Liver (tissue), 9 donors: ENCODE data around the gene GTF2H3. TPM values are rescaled to one million over a fixed set of nuclear protein-coding genes. Genes with fewer than 3 reads are reported as not detected.

Experiments
- DNase-seq: peaks from one replicate; pipeline ENCODE4 v3.0.0-alpha.2; 2017; ENCODE audit warnings: low spot score
- H3K27ac ChIP-seq, 2 donors: one replicate each; pipeline ENCODE4 v1.7.0; 2013; ENCODE audit warnings: inconsistent platforms in 2 of 2, low read length in 2 of 2, control low read depth in 1 of 2, low read depth in 1 of 2, mild to moderate bottlenecking in 1 of 2
- H3K27me3 ChIP-seq, 4 donors: one replicate each; pipeline versions ENCODE4 v1.6.1 to v1.7.0; 2013; ENCODE audit warnings: low read length in 3 of 4, inconsistent platforms in 1 of 4, mild to moderate bottlenecking in 1 of 4, moderate library complexity in 1 of 4; ENCODE audit not compliant: control insufficient read depth in 4 of 4, insufficient read depth in 4 of 4
- H3K36me3 ChIP-seq, 4 donors: one replicate each; pipeline versions ENCODE4 v1.6.1 to v1.7.0; 2013; ENCODE audit warnings: low read length in 3 of 4, mild to moderate bottlenecking in 3 of 4, low read depth in 1 of 4, moderate library complexity in 1 of 4; ENCODE audit not compliant: control insufficient read depth in 4 of 4, insufficient read depth in 3 of 4
- H3K4me1 ChIP-seq, 4 donors: one replicate each; pipeline versions ENCODE4 v1.6.1 to v1.7.0; 2013; ENCODE audit warnings: low read length in 3 of 4, mild to moderate bottlenecking in 3 of 4, moderate library complexity in 1 of 4; ENCODE audit not compliant: control insufficient read depth in 4 of 4, insufficient read depth in 4 of 4
- H3K4me3 ChIP-seq, 3 donors: one replicate each; pipeline versions ENCODE4 v1.6.1 to v1.7.0; 2013; ENCODE audit warnings: low read length in 3 of 3, control low read depth in 1 of 3, low read depth in 1 of 3, mild to moderate bottlenecking in 1 of 3
- H3K9ac ChIP-seq, 2 donors: one replicate each; pipeline ENCODE4 v1.7.0; 2013; ENCODE audit warnings: low read length in 2 of 2, mild to moderate bottlenecking in 2 of 2, moderate library complexity in 2 of 2, control low read depth in 1 of 2, low read depth in 1 of 2
- H3K9me3 ChIP-seq, 4 donors: one replicate each; pipeline versions ENCODE4 v1.6.1 to v1.7.0; 2013; ENCODE audit warnings: low read length in 3 of 4; ENCODE audit not compliant: control insufficient read depth in 4 of 4
- ATF3 ChIP-seq: IDR thresholded peaks from 2 replicates; pipeline ENCODE4 v1.6.1; 2016; ENCODE audit warnings: antibody characterized with exemption
- EGR1 ChIP-seq, 2 donors: IDR thresholded peaks; 2 replicates each; pipeline ENCODE4 v1.6.1; 2016 to 2018; ENCODE audit warnings: antibody characterized with exemption in 2 of 2, low read depth in 2 of 2
- FOXA1 ChIP-seq: IDR thresholded peaks from 2 replicates; pipeline ENCODE4 v1.6.1; 2016; ENCODE audit warnings: antibody characterized with exemption
- FOXA2 ChIP-seq: IDR thresholded peaks from 2 replicates; pipeline ENCODE4 v1.6.1; 2016; ENCODE audit warnings: antibody characterized with exemption
- HNF4A ChIP-seq, 2 donors: conservative IDR thresholded peaks; 2 replicates each; pipeline ENCODE4 v1.6.1; 2016; ENCODE audit warnings: antibody characterized with exemption in 2 of 2, mild to moderate bottlenecking in 2 of 2
- HNF4G ChIP-seq: IDR thresholded peaks from 2 replicates; pipeline ENCODE4 v1.6.1; 2016; ENCODE audit warnings: antibody characterized with exemption
- JUND ChIP-seq, 2 donors: IDR thresholded peaks; 2 replicates each; pipeline ENCODE4 v1.6.1; 2016; ENCODE audit warnings: antibody characterized with exemption in 2 of 2
- MAX ChIP-seq: IDR thresholded peaks from 2 replicates; pipeline ENCODE4 v1.6.1; 2016; ENCODE audit warnings: antibody characterized with exemption
- NR2F2 ChIP-seq: IDR thresholded peaks from 2 replicates; pipeline ENCODE4 v1.6.1; 2016; ENCODE audit warnings: antibody characterized with exemption
- RAD21 ChIP-seq, 2 donors: IDR thresholded peaks; 2 replicates each; pipeline ENCODE4 v1.6.1; 2016; ENCODE audit warnings: antibody characterized with exemption in 2 of 2, mild to moderate bottlenecking in 2 of 2
- REST ChIP-seq: IDR thresholded peaks from 2 replicates; pipeline ENCODE4 v1.6.1; 2016; ENCODE audit warnings: antibody characterized with exemption, mild to moderate bottlenecking
- RXRA ChIP-seq, 2 donors: IDR thresholded peaks; 2 replicates each; pipeline ENCODE4 v1.6.1; 2017 to 2018; ENCODE audit warnings: antibody characterized with exemption in 2 of 2, mild to moderate bottlenecking in 1 of 2
- SP1 ChIP-seq: IDR thresholded peaks from 2 replicates; pipeline ENCODE4 v1.6.1; 2018; ENCODE audit warnings: antibody characterized with exemption, mild to moderate bottlenecking
- TAF1 ChIP-seq: conservative IDR thresholded peaks from 2 replicates; pipeline ENCODE4 v1.6.1; 2016; ENCODE audit warnings: antibody characterized with exemption, mild to moderate bottlenecking
- YY1 ChIP-seq: IDR thresholded peaks from 2 replicates; pipeline ENCODE4 v1.6.1; 2016; ENCODE audit warnings: antibody characterized with exemption, mild to moderate bottlenecking
- ZBTB33 ChIP-seq: IDR thresholded peaks from 2 replicates; pipeline ENCODE4 v1.6.1; 2016; ENCODE audit warnings: antibody characterized with exemption
- WGBS: extraction: QIAGEN DNeasy Blood & Tissue Kit; methylation state at CpG from one replicate; pipeline ENCODE4 v1.1.7; 2013; 5-methylcytosine and 5-hydroxymethylcytosine counted together
- polyA plus RNA-seq, 2 donors: library from polyadenylated mRNA; stranded (reverse) in 1 of 2; unstranded in 1 of 2; fragments of 200-250 nt in 1 of 2; fragments of >200 nt in 1 of 2; fragmentation: Nextera tagmentation in 1 of 2; extraction: Ambion mirVana in 1 of 2; gene quantifications; one replicate each; pipeline versions ENCODE4 v1.2.1 to v1.2.3, GENCODE V29; 2013 to 2015
- total RNA-seq, 2 donors: library from RNA; depleted of rRNA; stranded (reverse); fragments of >200 nt; gene quantifications; one replicate each; pipeline ENCODE4 v1.2.3, GENCODE V29; 2014
- donor health status: healthy.
- donor health status: healthy.
- donor health status: healthy.
- donor health status: healthy.
- donor health status: healthy.

GTF2H3 gene
- total and polyA plus RNA-seq, 4 donors = 5.8 to 18.3 (median 13.2) TPM

GRCh38 chr12:123648401-123648800 lies 14.8 kb downstream of the GTF2H3 start:
- DNase-seq = no peak
- no peak overlapping the region for H3K9ac ChIP-seq
- H3K27ac ChIP-seq = no peak overlapping the region
- H3K27me3 ChIP-seq = no peaks in the 10 kb centered on the region
- TF ChIP-seq JUND (IDR thresholded peaks at IDR 0.05) (no peak), RXRA (IDR thresholded peaks at IDR 0.05) (no peak), REST (no peak), RAD21 (IDR thresholded peaks at IDR 0.05) (no peak), EGR1 (IDR thresholded peaks at IDR 0.05; ENCODE audit: low read depth in 2 of 2) (no peak), ZBTB33 (no peak), HNF4A (conservative IDR thresholded peaks at IDR 0.05) (no peak)
- H3K4me1 ChIP-seq = no peaks in the 10 kb centered on the region
- H3K4me3 ChIP-seq = no peak overlapping the region
- H3K9me3 ChIP-seq = no peaks in the 10 kb centered on the region
- 96% methylated on average over 5 of the region's 5 CpGs for WGBS
- peaks cover 6 to 46% (median 20%) of the 10 kb centered on the region in 4 donors for H3K36me3 ChIP-seq

- Histone ChIP-seq H3K4me3 (no peak overlapping the region), H3K4me1 (no peaks in the 10 kb centered on the region), H3K27ac (no peak overlapping the region), H3K9me3 (no peaks in the 10 kb centered on the region), H3K36me3 (peaks cover 4 to 42% (median 17%) of the 10 kb centered on the region in 4 donors), H3K27me3 (no peaks in the 10 kb centered on the region), H3K9ac (no peak overlapping the region)
- no peak for TF ChIP-seq EGR1 (IDR thresholded peaks at IDR 0.05; ENCODE audit: low read depth in 2 of 2)
- no peak for TF ChIP-seq YY1
- 86% methylated on average over 4 of the region's 4 CpGs for WGBS
- no peak for DNase-seq
Measured at GRCh38 chr12:123654129-123654701, 20.6 kb downstream of the GTF2H3 start.

GRCh38 chr12:123655420-123655819 lies 21.8 kb downstream of the GTF2H3 start:
- Histone ChIP-seq H3K9me3 (no peaks in the 10 kb centered on the region), H3K4me3 (no peak overlapping the region), H3K27me3 (no peaks in the 10 kb centered on the region), H3K36me3 (peaks cover 4 to 45% (median 21%) of the 10 kb centered on the region in 4 donors), H3K27ac (no peak overlapping the region), H3K9ac (no peak overlapping the region), H3K4me1 (no peaks in the 10 kb centered on the region)
- DNase-seq = no peak
- WGBS = 87% methylated on average over 5 of the region's 5 CpGs
- TF ChIP-seq SP1 = no peak
- no peak for TF ChIP-seq MAX
- TF ChIP-seq RAD21 (IDR thresholded peaks at IDR 0.05) = no peak
- TF ChIP-seq HNF4G = no peak
- TF ChIP-seq ZBTB33 = no peak
- TF ChIP-seq EGR1 (IDR thresholded peaks at IDR 0.05; ENCODE audit: low read depth in 2 of 2) = no peak
- no peak for TF ChIP-seq FOXA2
- no peak for TF ChIP-seq REST
- TF ChIP-seq HNF4A (conservative IDR thresholded peaks at IDR 0.05) = no peak
- TF ChIP-seq NR2F2 = no peak
- no peak for TF ChIP-seq ATF3
- no peak for TF ChIP-seq FOXA1
- no peak for TF ChIP-seq YY1
- no peak for TF ChIP-seq RXRA (IDR thresholded peaks at IDR 0.05)
- TF ChIP-seq TAF1 = no peak
